Activated T-helper 1 cell treated with Interleukin-2 at 50 U/mL for 16 hours (primary cell): ENCODE measurements around the gene SFSWAP.
"Not testable (repeated sequence)": the region's sequence is repeated elsewhere in the genome, so short reads cannot be mapped to it uniquely, and the experiment has no call there.

ENCODE experiments used
- DNase-seq: peaks from one replicate; pipeline ENCODE4 v3.0.0-alpha.2; 2020; ENCODE audit warnings: low read depth

Gene SFSWAP

GRCh38 chr12:131736446-131737149 is 25.7 kb downstream of the SFSWAP start:
- no peak for DNase-seq

GRCh38 chr12:131737150-131737827 is 26.4 kb downstream of the SFSWAP start:
- no peak for DNase-seq

GRCh38 chr12:131738196-131738595 is 27.3 kb downstream of the SFSWAP start:
- no peak for DNase-seq

GRCh38 chr12:131740626-131741025 is 29.7 kb downstream of the SFSWAP start:
- DNase-seq = no peak

GRCh38 chr12:131742761-131743160 is 31.9 kb downstream of the SFSWAP start:
- not testable (repeated sequence) for DNase-seq

GRCh38 chr12:131743410-131743809 is 32.5 kb downstream of the SFSWAP start:
- DNase-seq = not testable (repeated sequence)

GRCh38 chr12:131743880-131744279 is 33.0 kb downstream of the SFSWAP start:
- not testable (repeated sequence) for DNase-seq

- DNase-seq = not testable (repeated sequence)
Measured at GRCh38 chr12:131744675-131745074, 33.8 kb downstream of the SFSWAP start.

GRCh38 chr12:131745706-131746105 is 34.8 kb downstream of the SFSWAP start:
- DNase-seq = no peak

GRCh38 chr12:131747276-131748177 is 36.6 kb downstream of the SFSWAP start:
- DNase-seq = no peak

GRCh38 chr12:131749618-131750315 is 38.9 kb downstream of the SFSWAP start:
- no peak for DNase-seq

- no peak for DNase-seq
Measured at GRCh38 chr12:131751335-131751734, 40.4 kb downstream of the SFSWAP start.

- DNase-seq = no peak
Measured at GRCh38 chr12:131752451-131752850, 41.6 kb downstream of the SFSWAP start.

- DNase-seq = no peak
Measured at GRCh38 chr12:131753005-131753404, 42.1 kb downstream of the SFSWAP start.

GRCh38 chr12:131753757-131754156 is 42.9 kb downstream of the SFSWAP start:
- DNase-seq = no peak

GRCh38 chr12:131754184-131754583 is 43.3 kb downstream of the SFSWAP start:
- DNase-seq = no peak

- no peak for DNase-seq
Measured at GRCh38 chr12:131755305-131756113, 44.6 kb downstream of the SFSWAP start.

- DNase-seq = no peak
Measured at GRCh38 chr12:131756441-131756840, 45.6 kb downstream of the SFSWAP start.

GRCh38 chr12:131757111-131757510 is 46.2 kb downstream of the SFSWAP start:
- no peak for DNase-seq

GRCh38 chr12:131758016-131758739 is 47.3 kb downstream of the SFSWAP start:
- DNase-seq = no peak
